ELF-1 (cell line): Measurements from ENCODE around the gene GRID2IP.

Experiments
- DNase-seq: peaks from one replicate; pipeline ENCODE4 v3.0.0-alpha.2; 2016; ENCODE audit warnings: low read depth, low spot score

Gene GRID2IP

DNA sequence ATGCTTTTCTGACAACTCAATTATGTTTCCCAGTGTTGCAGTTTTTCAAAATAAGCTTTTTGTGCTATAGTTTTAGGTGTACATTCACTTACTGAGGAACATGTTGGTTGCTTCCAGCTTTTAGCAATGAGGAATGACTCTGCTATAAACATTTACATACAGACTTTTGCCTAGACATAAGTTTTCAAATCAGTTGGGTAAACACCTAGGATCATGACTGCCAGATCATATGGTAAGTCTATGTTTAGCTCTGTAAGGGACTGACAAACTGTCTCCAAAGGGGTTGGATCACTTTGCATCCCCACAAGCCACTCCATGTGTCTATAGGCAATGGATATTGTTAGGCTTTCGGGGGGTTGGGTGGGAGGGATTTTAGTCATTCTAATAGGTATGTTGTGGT is 10.8 kb upstream of the GRID2IP start:
- DNase-seq, result no peak

DNA sequence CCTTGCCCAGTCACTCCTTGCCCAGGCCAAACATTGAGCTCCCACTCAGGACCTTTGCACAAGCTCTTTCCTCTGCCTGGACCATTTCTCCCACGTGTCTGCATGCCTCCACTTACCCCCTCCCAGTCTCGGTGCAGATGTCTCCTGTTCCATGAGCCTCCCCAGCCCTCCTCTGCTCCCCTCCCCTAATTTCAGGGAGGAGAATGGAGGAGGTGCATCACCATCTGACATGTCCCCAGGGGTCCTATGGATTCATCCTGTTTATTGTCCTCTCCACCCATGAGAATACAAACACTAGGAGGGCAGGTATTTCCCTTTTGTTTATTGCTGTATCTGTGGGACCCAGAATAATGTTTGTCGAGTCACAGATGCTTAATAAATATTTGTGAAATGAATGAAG is 8.6 kb upstream of the GRID2IP start:
- DNase-seq, result no peak

DNA sequence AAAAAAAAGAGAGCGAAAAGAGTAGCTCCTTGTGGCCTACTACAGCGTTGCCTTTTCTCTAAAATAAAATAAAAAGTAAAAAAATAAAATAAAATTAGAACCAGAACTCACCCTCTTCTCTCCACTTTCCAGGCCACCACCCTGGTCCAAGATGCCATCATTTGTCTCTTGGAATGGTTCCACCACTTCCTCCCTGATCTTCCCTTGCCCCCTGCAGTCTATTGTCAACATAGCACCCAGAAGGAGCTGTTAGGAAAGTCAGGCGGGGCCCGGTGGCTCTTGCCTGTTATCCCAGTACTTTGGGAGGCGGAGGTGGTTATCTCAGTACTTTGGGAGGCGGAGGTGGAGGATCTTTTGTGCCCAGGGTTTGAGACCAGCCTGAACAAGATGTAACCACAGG is 7.6 kb upstream of the GRID2IP start:
- peak; percentile 76 for DNase-seq

DNA sequence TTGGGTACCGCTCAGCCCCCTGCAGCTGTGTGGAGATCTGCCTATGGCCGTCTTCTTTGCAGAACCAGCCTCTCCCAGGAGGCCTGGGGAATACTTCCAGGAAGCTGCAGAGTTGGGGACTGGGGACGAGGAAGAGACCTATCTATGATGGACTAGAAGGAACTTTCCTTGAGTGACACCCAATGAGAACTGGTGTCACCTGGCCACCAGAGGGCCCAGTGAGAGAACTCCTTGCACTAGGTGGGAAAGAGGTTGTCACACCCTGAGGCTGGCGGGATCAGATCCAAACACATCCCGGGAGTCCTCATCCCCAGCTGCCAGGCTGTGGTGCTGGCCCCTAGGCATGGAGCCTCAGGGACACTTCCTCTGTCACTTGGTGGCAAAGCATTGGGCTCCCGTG is 4.9 kb upstream of the GRID2IP start:
- DNase-seq, result peak; percentile 50

DNA sequence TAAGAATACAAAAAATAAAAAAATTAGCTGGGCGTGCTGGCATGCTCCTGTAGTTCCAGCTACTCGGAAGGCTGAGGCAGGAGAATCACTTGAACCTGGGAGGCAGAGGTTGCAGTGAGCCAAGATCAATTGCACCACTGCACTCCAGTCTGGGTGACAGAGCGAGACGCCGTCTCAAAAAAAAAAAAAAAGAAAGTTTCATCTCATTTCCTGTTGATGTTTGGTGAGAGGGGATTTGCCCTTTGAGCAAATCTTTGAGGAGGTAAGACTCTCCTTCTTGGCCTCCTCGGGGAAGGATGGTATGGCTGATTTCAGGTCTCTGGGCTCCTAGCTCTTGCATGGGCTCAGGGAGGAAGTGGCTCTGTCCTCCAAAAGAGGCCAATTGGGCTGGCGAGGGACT is 3.6 kb upstream of the GRID2IP start:
- no peak for DNase-seq

DNA sequence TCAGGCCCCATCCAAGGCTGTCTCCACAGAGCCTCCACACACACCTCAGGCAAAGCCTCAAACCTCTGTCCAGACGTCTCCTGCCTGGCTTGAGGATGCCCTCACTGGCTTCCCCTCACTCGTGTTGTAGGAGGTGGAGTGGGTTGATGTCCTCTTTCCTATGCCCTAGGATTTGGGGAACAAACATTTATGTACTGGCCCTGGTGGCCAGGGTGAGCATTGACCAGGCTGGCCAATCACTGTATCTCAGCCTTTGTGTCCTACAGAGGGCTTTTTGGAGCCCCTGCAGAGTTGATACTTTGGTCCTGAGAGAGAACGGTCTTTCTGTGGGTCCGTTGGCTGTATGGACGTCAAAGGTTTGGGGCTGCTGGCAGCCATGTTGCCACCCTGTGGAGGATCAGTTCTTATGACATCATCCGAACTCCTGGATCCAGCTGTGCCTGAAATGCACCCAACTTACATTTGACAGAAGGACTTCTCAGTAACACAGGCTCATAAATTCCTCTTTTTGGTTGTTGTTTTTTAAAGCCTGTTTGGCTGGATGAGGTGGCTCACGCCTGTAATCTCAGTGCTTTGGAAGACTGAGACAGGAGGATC is 2.3 kb upstream of the GRID2IP start:
- DNase-seq, result no peak

DNA sequence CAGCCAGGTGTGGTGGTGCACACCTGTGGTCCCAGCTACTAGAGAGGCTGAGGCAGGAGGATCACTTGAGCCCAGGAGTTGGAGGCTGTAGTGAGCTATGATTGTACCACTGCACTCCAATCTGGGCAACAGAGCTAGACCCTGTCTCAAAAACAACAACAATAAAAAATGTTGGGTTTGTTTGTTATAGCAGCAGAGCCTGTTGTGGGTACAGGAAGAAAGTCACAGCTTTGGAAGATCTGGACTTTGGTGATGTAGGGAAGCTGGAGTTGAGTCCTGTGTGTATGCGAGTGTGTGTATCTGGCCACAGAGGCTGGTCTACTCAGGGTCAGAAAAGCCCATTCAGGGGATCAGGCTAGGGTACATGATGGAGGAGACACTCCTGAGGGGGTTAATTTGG is 3.9 kb downstream of the GRID2IP start:
- no peak for DNase-seq

DNA sequence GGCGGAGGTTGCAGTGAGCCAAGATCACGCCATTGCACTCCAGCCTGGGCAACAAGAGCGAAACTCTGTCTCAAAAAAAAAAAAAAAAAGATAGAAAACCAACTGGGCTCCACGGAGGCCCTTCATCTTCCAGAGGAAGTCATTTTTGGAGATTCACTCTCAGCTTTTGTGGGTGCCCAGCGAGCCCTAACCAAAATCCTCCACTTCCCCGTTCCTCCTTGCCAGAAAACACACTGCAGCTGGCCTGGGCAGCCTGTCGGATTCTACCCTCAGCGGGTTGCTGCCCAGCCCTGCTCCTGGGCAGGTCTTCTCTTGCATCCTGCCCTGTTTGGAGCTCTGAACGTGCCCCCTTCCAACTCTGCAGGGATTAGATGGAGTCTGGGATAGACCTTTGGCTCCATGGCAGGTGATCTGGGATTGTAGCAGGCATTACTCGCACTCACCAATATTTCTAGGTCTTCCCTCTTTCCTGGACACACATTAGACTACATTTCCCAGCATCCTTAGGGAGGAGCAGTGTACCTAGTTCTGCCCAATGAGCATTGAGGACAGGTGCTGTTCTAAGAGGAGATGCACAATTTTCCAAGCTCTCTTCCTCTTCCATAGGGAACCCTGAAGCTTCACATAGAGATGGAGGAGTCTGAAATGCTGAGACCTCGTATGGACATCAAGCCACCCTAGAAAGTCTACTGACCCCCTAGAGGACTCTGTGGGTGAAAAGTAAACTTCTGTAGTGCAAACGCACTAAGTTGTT is 4.6 kb downstream of the GRID2IP start:
- no peak for DNase-seq

DNA sequence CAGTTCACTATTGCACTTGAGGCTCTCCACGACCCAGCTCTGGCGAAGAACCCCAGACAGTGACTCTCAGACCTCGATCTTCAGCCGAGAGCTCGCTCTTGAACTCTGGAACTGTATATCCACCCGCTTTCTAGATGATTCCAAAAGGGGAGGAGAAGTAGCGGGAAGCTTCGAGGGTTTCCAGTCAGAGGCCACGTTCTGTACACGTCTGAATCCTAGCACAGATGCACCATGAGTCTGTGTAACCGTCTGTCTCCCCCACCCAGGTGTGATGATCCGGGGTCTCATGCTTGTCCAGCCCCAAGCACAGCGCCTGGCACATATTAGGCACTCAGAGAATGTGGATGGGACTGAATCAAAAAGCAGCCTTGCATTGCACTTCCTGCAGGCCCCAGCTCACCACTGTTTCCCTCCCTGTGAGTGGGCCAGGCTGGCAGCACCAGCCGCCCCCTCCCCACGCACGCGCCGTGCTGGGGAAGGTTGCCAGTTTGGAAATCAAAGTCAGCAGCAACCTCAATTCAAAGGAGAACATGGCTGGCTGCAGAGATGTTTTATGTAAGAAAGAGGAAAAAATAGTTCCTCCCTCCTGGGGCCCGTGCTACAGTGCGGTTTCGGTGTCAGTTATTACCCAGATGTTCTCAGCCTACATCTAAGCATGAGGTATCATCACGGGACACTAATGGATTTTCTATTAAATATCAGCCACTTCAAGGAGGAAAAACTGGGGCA is 5.7 kb downstream of the GRID2IP start:
- DNase-seq, result no peak

DNA sequence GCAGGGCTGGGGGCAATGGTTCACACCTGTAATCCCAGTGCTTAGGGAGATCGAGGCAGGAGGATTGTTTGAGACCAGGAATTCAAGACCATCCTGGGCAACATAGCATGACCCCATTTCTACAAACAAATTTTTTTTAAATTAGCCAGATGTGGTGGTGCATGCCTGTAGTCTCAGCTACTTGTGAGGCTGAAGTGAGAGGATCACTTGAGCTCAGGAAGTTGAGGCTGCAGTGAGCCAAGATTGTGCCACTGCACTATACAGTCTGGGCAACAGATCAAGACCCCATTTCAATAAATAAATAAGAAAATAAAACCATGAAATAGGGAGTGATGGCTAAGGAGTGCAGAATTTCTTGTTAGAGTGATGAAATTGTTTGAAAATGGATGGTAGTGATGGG is 8.9 kb downstream of the GRID2IP start:
- no peak for DNase-seq

DNA sequence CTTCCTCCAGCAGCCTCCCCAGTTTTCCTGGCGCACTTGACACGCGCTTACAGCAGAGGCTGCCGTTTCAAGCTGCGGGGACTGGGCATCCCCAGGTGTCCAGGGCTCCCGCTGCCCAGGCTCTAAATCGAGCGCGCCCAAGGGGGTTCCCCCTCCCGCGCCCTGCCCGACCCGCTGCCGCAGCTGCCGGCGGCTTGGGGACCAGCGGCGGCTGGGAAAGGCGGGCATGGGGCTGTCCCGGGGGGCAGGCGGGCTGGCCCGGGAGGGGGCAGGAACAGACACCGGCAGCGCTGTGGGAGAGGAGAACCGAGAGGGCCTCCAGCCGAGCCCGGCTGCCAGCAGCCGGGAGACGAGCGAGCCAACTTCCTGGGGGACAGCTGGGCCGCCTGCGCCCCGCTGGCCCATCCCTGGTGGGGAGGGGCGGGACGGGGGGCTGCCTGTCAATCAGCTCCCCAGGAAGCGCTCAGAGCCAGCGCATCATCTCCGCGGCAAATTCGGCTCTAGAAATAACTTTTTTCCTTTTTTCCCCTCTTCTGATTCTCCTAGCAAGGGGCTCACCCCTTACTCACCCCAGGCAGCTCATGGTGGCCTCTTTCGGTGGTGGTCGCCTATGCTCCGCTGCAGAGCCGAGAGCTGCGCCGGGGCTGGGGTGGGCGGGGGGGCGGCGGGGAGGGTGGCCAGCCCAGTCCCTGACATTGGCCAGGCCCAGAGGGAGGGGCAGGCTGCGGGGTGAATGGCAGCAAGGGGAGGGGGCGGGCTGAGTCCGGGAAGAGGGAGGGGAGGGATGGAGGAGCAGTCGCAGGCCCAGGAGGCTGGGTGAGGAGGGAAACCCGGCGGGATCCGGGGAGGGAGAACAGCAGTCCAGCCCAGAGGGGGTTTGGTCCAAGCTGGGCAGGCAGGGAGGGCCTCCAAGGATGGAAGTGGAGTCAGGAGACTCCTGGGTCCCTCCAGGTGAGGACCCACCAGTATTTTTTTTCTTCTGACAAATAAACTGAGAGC is 14.7 kb downstream of the GRID2IP start:
- peak; percentile 62 for DNase-seq

DNA sequence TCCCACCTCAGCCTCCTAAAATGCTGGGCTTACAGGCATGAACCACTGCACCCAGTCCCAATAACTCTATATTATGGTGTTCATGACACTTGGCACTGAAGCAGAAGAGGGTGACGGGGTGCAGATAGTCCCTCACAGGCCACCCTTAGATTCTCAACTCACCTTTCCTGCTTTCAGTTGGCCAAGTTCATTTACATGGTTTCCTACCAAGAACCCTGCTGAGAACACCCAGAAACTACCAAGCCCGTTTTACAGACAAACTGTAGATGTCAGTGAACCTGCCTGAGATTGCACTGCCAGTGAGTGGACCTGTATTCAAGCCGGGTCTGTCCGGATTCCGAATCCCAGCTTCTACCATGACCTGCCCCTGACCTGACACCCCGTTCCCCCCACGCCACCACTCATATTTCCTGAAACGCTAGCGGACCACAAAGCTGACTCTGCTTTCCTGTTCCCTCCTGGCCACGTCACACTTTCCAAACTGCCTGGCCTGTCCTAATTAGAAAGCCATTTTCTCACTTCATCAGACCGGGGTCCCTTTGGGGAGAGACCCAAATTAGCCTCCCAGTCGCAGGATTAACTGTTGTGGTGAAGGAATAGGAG is 17.3 kb downstream of the GRID2IP start:
- DNase-seq, result no peak

DNA sequence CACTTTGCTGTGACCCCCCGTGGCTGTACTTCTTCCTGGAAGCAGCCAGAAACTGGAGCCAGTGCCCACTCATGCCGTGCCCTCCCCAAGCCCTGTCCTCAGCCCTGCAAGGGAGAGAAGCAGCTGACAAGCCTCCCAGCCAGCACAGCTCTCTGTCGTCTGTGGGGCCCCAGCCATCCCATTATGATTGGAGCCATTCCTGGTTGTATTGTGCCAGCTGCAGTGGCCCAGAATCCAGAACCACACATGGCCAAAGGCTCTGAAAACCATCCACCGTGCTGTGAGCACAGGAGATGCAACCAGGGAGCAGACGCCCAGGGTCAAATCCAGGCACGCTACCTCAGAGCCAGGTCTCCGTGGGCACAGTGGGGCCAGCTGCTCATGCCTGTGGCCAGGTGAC is 18.7 kb downstream of the GRID2IP start:
- DNase-seq, result no peak

DNA sequence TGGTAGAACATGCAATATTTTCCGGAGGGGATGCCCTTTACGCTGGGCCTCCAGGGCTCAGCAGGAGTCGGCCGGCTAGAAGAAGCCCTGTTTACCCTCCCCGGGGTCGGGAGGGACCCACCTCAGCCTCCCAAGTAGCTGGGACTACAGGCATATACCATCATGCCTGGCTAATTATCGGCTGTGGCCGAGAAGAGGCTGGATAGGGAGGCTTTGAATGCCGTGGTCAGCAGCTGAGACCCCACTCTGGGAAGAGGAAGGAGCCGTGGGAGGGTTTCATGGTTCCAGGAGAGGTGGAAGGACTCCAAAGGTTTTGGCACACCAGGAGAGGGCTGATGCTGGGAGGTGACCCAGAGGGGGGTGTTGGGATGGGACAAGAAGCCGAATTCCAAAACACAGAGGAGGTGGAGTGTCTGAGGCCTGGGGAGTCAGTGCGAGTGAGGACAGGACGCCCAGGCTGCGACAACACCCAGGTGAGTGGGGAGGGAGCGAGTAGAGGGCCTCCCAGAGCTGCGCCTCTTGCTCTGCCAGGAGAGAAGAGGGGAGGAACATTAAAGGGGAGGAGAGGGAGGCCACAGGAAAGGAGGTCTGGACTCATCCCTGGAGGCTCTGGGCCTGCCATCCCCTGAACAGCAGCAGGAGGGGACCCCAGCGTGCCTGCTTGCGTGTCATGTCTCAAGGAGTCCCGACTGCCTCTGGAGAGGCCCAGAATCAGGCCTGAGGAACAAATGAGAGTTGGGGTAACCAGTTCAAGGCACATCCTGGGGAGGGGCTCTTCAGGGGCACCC is 19.6 kb downstream of the GRID2IP start:
- no peak for DNase-seq

DNA sequence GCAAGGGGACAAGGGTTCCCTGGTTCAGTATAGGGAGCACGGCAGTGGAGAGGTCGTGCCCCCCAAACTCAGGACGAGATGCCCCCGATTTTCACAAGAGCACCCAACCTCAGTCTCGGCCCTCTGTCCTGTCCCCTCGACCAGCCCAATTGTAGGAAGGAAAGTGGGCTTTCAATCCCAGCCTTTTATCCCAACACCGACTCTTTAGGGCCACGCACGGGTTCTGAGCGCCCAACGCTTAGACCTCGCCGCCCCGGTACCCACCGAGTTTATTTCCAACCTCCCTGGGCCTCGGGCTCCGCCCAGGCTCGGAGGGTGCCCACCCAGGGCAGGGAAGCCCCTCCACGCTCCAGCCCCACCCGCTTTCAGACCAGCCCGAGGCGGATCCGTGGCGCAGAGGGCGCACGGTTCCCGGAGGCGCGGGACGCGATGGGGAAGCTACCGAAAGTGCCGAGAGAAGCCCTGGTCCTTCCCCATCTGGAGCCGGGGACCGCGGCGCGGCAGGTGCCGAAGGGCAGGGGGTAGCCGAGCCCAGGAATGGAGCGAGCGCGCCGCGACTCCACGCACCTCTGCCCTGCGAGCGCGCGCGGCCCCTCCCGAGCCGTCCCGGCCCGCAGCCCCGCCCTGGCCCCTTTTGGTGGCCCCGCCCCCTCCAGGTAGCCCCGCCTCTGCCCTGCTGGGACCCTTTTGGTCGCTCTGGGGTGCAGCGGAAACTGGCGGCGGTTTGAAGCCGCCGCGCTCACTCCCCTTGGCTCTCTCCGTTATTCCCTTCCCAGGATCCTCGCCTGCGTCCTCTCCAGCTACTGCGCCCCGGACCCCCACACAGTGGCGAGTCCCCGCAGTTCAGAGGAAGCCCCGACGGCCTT is 20.4 kb downstream of the GRID2IP start:
- DNase-seq, result no peak

DNA sequence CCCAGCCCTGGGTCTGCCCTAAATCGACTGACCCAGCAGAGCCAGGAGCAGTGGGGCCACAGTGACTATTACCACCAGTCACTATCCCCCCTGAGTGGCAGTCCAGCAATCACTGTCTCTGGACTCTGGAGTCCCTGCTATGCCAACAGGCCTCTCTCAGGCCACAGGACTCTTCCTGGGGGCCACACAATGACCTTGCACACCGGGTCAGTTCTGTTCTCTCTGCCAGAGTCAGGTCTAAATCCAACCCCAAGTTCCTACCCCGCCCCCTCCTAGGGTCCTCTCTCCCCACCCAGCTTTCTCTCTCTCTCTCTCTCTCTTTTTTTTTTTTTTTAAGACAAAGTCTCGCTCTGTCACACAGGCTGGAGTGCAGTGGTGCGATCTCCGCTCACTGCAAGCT is 21.6 kb downstream of the GRID2IP start:
- DNase-seq, result no peak

DNA sequence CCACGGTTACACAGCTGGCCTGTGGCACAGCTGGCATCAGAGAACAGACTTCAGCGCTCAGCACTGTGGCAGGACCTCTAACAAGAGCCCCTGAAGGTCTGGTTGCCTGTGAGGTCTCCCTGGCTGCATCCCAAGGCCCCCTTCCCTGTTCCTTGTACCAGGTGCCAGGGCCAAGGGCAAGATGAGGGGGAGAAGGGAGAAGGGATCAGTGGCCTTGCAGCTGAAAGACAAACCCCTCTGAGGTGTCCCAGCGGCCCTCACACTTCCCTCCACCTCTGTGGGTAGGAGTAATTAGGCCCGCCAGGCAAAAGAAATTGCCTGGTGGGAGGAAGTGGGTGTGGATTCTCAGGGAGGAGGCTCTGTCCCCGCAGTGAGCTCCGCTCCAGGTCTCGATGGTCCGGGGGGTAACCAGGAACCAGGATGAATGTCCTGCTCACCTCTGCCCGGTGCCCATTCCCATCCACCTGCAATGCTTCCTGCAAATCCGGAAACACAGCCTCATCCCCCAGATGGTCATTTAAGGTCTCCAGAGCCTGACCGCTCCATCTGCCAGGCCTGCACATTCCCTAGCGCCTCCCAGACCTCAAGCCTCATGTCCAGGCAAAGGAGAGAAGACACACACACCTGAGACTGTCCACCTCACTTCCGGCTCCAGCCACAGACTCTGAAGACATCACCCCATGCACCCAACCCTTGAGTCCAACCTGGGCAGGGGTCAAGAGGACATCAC is 22.7 kb downstream of the GRID2IP start:
- DNase-seq, result no peak

DNA sequence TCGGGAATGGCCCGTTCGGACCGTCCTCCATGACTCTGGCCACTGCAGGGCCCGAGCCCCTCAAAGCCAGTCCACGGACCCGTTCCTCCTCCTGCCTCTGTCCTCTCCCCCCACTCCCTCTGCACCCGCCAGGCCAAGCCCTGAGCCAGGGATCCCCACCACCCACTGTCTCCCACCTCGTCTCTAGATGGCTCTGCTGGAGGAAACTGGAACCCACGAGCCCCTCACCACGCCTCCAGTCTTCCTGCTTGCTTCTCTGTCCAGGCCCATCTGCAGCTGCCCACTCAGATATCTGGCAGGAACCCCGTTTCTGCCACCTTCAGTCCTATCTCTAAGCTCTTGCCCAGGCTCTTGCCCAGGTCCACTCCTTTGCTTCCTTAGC is 24.3 kb downstream of the GRID2IP start:
- DNase-seq, result no peak
